ENCODE measurements around the gene CAPN2. TPM values are rescaled to one million over a fixed set of nuclear protein-coding genes. Genes with fewer than 3 reads are reported as not detected.

CAPN2 gene
- total RNA-seq, 1 donor from 2014 or later, result 391 TPM

GRCh38 chr1:223742856-223743517 is 30.6 kb downstream of the CAPN2 start:
- Mint-ChIP-seq H3K9me3 (ENCODE audit: unreplicated experiment) (no peaks in the 10 kb centered on the region), H3K27me3 (ENCODE audit: low read depth, unreplicated experiment) (no peaks in the 10 kb centered on the region), H3K4me3 (ENCODE audit: unreplicated experiment) (peak overlapping the region; percentile 60), H3K4me1 (ENCODE audit: low read depth, unreplicated experiment) (peaks cover 34% of the 10 kb centered on the region), H3K27ac (ENCODE audit: unreplicated experiment) (peak overlapping the region; percentile 35), H3K36me3 (ENCODE audit: low read depth, unreplicated experiment) (peaks cover 41% of the 10 kb centered on the region)
- H4K20me1 ChIP-seq (ENCODE audit: insufficient read depth, low read length), result peaks cover 72% of the 10 kb centered on the region
- TF ChIP-seq EZH2 (IDR thresholded peaks at IDR 0.05; ENCODE audit: insufficient read depth, low read length) (no peak), CTCF (IDR thresholded peaks at IDR 0.05; ENCODE audit: insufficient read depth, low read depth, low read length) (no peak)
- no peak overlapping the region for H3K9ac ChIP-seq (ENCODE audit: low read length)
- H3K4me2 ChIP-seq (ENCODE audit: low read length), result peak overlapping the region; percentile 28
- DNase-seq (ENCODE audit: low read depth) (no peak), FAIRE-seq (no peak)
- H3K4me1 ChIP-seq (ENCODE audit: insufficient read depth, low read length), result peaks cover 47% of the 10 kb centered on the region
- H3K4me3 ChIP-seq (ENCODE audit: insufficient read depth, low read depth, low read length), result no peak overlapping the region
- H3K79me2 ChIP-seq (ENCODE audit: insufficient read depth, low read length), result peaks cover 76% of the 10 kb centered on the region
- no peak overlapping the region for H2AFZ ChIP-seq (ENCODE audit: low read depth, low read length)
- H3K9me3 ChIP-seq (ENCODE audit: insufficient read depth, low read depth, low read length), result no peaks in the 10 kb centered on the region
- peak overlapping the region; percentile 51 for H3K27ac ChIP-seq (ENCODE audit: low read depth, low read length)
- H3K27me3 ChIP-seq (ENCODE audit: insufficient read depth, low read length), result no peaks in the 10 kb centered on the region
- H3K36me3 ChIP-seq (ENCODE audit: insufficient read depth, low read length), result peaks cover 43% of the 10 kb centered on the region

GRCh38 chr1:223745731-223746130 is 33.4 kb downstream of the CAPN2 start:
- no peak for TF ChIP-seq CTCF (IDR thresholded peaks at IDR 0.05; ENCODE audit: insufficient read depth, low read depth, low read length)
- no peak for TF ChIP-seq EZH2 (IDR thresholded peaks at IDR 0.05; ENCODE audit: insufficient read depth, low read length)
- Histone ChIP-seq H3K4me3 (ENCODE audit: insufficient read depth, low read depth, low read length) (no peak overlapping the region), H3K27me3 (ENCODE audit: insufficient read depth, low read length) (no peaks in the 10 kb centered on the region), H2AFZ (ENCODE audit: low read depth, low read length) (no peak overlapping the region), H3K36me3 (ENCODE audit: insufficient read depth, low read length) (peaks cover 47% of the 10 kb centered on the region), H4K20me1 (ENCODE audit: insufficient read depth, low read length) (peaks cover 74% of the 10 kb centered on the region), H3K4me1 (ENCODE audit: insufficient read depth, low read length) (peaks cover 49% of the 10 kb centered on the region), H3K9me3 (ENCODE audit: insufficient read depth, low read depth, low read length) (no peaks in the 10 kb centered on the region), H3K4me2 (ENCODE audit: low read length) (no peak overlapping the region), H3K9ac (ENCODE audit: low read length) (no peak overlapping the region), H3K79me2 (ENCODE audit: insufficient read depth, low read length) (peaks cover 63% of the 10 kb centered on the region), H3K27ac (ENCODE audit: low read depth, low read length) (peak overlapping the region; percentile 13)
- no peak overlapping the region for H3K27ac Mint-ChIP-seq (ENCODE audit: unreplicated experiment)
- H3K9me3 Mint-ChIP-seq (ENCODE audit: unreplicated experiment), result no peaks in the 10 kb centered on the region
- H3K27me3 Mint-ChIP-seq (ENCODE audit: low read depth, unreplicated experiment), result no peaks in the 10 kb centered on the region
- H3K36me3 Mint-ChIP-seq (ENCODE audit: low read depth, unreplicated experiment), result peaks cover 34% of the 10 kb centered on the region
- peak; percentile 68 for DNase-seq (ENCODE audit: low read depth)
- no peak for FAIRE-seq
- peaks cover 36% of the 10 kb centered on the region for H3K4me1 Mint-ChIP-seq (ENCODE audit: low read depth, unreplicated experiment)
- no peak overlapping the region for H3K4me3 Mint-ChIP-seq (ENCODE audit: unreplicated experiment)

GRCh38 chr1:223747838-223748335 is 35.5 kb downstream of the CAPN2 start:
- DNase-seq (ENCODE audit: low read depth), result peak; percentile 28
- peak overlapping the region; percentile 64 for H3K27ac ChIP-seq (ENCODE audit: low read depth, low read length)
- peaks cover 69% of the 10 kb centered on the region for H3K36me3 ChIP-seq (ENCODE audit: insufficient read depth, low read length)
- TF ChIP-seq CTCF (IDR thresholded peaks at IDR 0.05; ENCODE audit: insufficient read depth, low read depth, low read length) (no peak), EZH2 (IDR thresholded peaks at IDR 0.05; ENCODE audit: insufficient read depth, low read length) (no peak)
- peaks cover 30% of the 10 kb centered on the region for H3K4me1 Mint-ChIP-seq (ENCODE audit: low read depth, unreplicated experiment)
- H3K4me3 Mint-ChIP-seq (ENCODE audit: unreplicated experiment), result no peak overlapping the region
- H3K4me3 ChIP-seq (ENCODE audit: insufficient read depth, low read depth, low read length), result no peak overlapping the region
- peaks cover 69% of the 10 kb centered on the region for H4K20me1 ChIP-seq (ENCODE audit: insufficient read depth, low read length)
- H3K36me3 Mint-ChIP-seq (ENCODE audit: low read depth, unreplicated experiment), result peaks cover 41% of the 10 kb centered on the region
- H3K27ac Mint-ChIP-seq (ENCODE audit: unreplicated experiment), result peak overlapping the region; percentile 43
- H2AFZ ChIP-seq (ENCODE audit: low read depth, low read length), result no peak overlapping the region
- H3K4me2 ChIP-seq (ENCODE audit: low read length), result peak overlapping the region; percentile 76
- FAIRE-seq, result no peak
- H3K9me3 Mint-ChIP-seq (ENCODE audit: unreplicated experiment), result no peaks in the 10 kb centered on the region
- peaks cover 39% of the 10 kb centered on the region for H3K4me1 ChIP-seq (ENCODE audit: insufficient read depth, low read length)
- H3K9me3 ChIP-seq (ENCODE audit: insufficient read depth, low read depth, low read length), result no peaks in the 10 kb centered on the region
- H3K27me3 Mint-ChIP-seq (ENCODE audit: low read depth, unreplicated experiment), result no peaks in the 10 kb centered on the region
- no peaks in the 10 kb centered on the region for H3K27me3 ChIP-seq (ENCODE audit: insufficient read depth, low read length)
- peak overlapping the region; percentile 61 for H3K9ac ChIP-seq (ENCODE audit: low read length)
- peaks cover 54% of the 10 kb centered on the region for H3K79me2 ChIP-seq (ENCODE audit: insufficient read depth, low read length)

All from astrocyte (in vitro differentiated cells and primary cell).